ENCODE data around the gene OPN1LW.
"Not testable (repeated sequence)": the region's sequence is repeated elsewhere in the genome, so short reads cannot be mapped to it uniquely, and the experiment has no call there.

The OPN1LW gene

GRCh38 chrX:154182296-154182695, 38.3 kb downstream of the OPN1LW start, which contains the start of gene OPN1MW:
TSS of gene OPN1MW (plus strand) at chrX:154182596. CDS start at chrX:154182678, 82 bp downstream.
- not testable (repeated sequence) for H3K4me3 ChIP-seq (ENCODE audit: low read length); H3K36me3 ChIP-seq (ENCODE audit: control insufficient read depth, insufficient read depth, low read length); H3K9ac ChIP-seq (ENCODE audit: low read length); H3K4me1 ChIP-seq (ENCODE audit: control insufficient read depth, insufficient read depth, low read length); H3K27me3 ChIP-seq (ENCODE audit: control insufficient read depth, insufficient read depth, low read length); H3K9me3 ChIP-seq (ENCODE audit: control insufficient read depth, low read length)

- not testable (repeated sequence) for H3K4me3 ChIP-seq (ENCODE audit: low read length); H3K27me3 ChIP-seq (ENCODE audit: control insufficient read depth, insufficient read depth, low read length); H3K9me3 ChIP-seq (ENCODE audit: control insufficient read depth, low read length); H3K36me3 ChIP-seq (ENCODE audit: control insufficient read depth, insufficient read depth, low read length); H3K4me1 ChIP-seq (ENCODE audit: control insufficient read depth, insufficient read depth, low read length); H3K9ac ChIP-seq (ENCODE audit: low read length)
Measured at GRCh38 chrX:154183794-154184193, 39.8 kb downstream of the OPN1LW start.

DNA sequence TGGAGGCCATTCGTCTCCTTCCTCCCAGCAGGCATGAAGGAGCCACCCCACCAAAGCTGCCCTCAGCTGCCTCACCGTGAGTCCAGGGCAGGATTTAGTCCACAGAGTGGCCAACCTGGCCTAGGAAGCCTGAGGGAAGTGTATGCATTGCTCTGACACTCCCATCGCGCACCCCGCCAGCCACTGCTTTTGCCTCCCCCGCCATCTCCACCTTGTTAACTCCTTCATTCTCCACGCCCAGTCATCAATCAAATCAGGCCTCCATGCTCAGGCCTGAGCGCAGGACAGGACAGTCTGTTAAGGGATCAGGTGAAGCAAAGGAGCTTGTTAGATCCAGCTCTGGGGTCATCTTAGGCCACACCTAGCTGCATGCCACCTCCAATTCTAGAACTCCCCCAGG, 48.8 kb downstream of the OPN1LW start:
- not testable (repeated sequence) for H3K4me3 ChIP-seq (ENCODE audit: low read length); H3K36me3 ChIP-seq (ENCODE audit: control insufficient read depth, insufficient read depth, low read length); H3K27me3 ChIP-seq (ENCODE audit: control insufficient read depth, insufficient read depth, low read length); H3K4me1 ChIP-seq (ENCODE audit: control insufficient read depth, insufficient read depth, low read length); H3K9ac ChIP-seq (ENCODE audit: low read length); H3K9me3 ChIP-seq (ENCODE audit: control insufficient read depth, low read length)

- not testable (repeated sequence) for H3K9ac ChIP-seq (ENCODE audit: low read length); H3K4me1 ChIP-seq (ENCODE audit: control insufficient read depth, insufficient read depth, low read length); H3K27me3 ChIP-seq (ENCODE audit: control insufficient read depth, insufficient read depth, low read length); H3K9me3 ChIP-seq (ENCODE audit: control insufficient read depth, low read length); H3K4me3 ChIP-seq (ENCODE audit: low read length); H3K36me3 ChIP-seq (ENCODE audit: control insufficient read depth, insufficient read depth, low read length)
Measured at GRCh38 chrX:154194316-154194715, 50.3 kb downstream of the OPN1LW start.

DNA sequence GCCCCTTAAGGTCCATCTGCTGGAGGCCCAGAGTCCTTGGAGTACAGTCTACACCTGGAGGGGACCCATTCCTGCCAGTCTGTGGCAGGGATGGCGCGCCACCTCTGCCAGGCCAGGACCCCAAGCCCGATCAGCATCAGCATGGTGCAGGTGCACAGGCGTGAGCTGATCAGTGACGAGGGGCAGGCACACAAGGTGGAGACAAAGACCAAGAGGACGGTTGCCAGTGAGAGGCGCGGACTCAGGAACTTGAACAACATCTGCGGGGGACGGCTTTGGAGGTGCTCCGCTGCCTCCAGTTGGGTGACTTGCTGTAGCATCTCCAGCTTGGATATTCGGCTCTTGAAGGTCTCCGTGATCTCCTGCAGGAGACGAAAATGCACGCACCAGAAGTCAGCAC, 52.4 kb downstream of the OPN1LW start:
- H3K9me3 ChIP-seq (ENCODE audit: control insufficient read depth, low read length); H3K4me3 ChIP-seq (ENCODE audit: low read length); H3K36me3 ChIP-seq (ENCODE audit: control insufficient read depth, insufficient read depth, low read length); H3K9ac ChIP-seq (ENCODE audit: low read length); H3K4me1 ChIP-seq (ENCODE audit: control insufficient read depth, insufficient read depth, low read length); H3K27me3 ChIP-seq (ENCODE audit: control insufficient read depth, insufficient read depth, low read length): not testable (repeated sequence)

Data from mucosa of stomach (tissue), 1 donor.